Naive thymus-derived CD4-positive, alpha-beta T cell (primary cell): ENCODE results near the gene DACH1. TPM values are rescaled to one million over a fixed set of nuclear protein-coding genes. Genes with fewer than 3 reads are reported as not detected.

Source experiments
- ATAC-seq: fragments of 150-1000 bp; cut with Tn5 transposase; 2 replicates; pipeline ENCODE4 v1.10.0; 2021; ENCODE audit warnings: mild to moderate bottlenecking, moderate library complexity
- CTCF ChIA-PET: fragments of 350-600 bp; sonication (Branson Sonifier 250); formaldehyde crosslinking; loops from one replicate; lab custom pipeline; 2021; ENCODE audit warnings: antibody characterized with exemption; lab: Charles Lee
- POLR2A ChIA-PET: fragments of 350-600 bp; sonication (Branson Sonifier 250); formaldehyde crosslinking; loops from one replicate; lab custom pipeline; 2021; ENCODE audit warnings: antibody characterized with exemption, inconsistent platforms; lab: Charles Lee
- DNase-seq, 9 donors: peaks; one replicate each; pipeline versions ENCODE4 v3.0.0 to v3.0.0-alpha.2; 2020 to 2022; ENCODE audit warnings: mixed read lengths in 1 of 9
- H3K27ac ChIP-seq: one replicate; pipeline ENCODE4 v1.7.0; 2013; ENCODE audit warnings: mild to moderate bottlenecking, low read depth, low read length, moderate library complexity
- H3K27me3 ChIP-seq, 2 donors: one replicate each; pipeline ENCODE4 v1.7.0; 2013; ENCODE audit warnings: low read length in 2 of 2, mild to moderate bottlenecking in 2 of 2, moderate library complexity in 2 of 2; ENCODE audit not compliant: control insufficient read depth in 2 of 2, insufficient read depth in 2 of 2
- H3K36me3 ChIP-seq, 3 experiments: 1 replicate in 2 of 3; 2 replicates in 1 of 3; pipeline ENCODE4 v1.7.0; 2013; ENCODE audit warnings: low read length in 3 of 3, mild to moderate bottlenecking in 3 of 3, moderate library complexity in 1 of 3; ENCODE audit not compliant: insufficient read depth in 3 of 3, control insufficient read depth in 2 of 3
- H3K4me1 ChIP-seq, 2 donors: one replicate each; pipeline ENCODE4 v1.7.0; 2013; ENCODE audit warnings: low read length in 2 of 2, mild to moderate bottlenecking in 2 of 2, moderate library complexity in 1 of 2; ENCODE audit not compliant: control insufficient read depth in 2 of 2, insufficient read depth in 2 of 2
- H3K4me3 ChIP-seq: 2 replicates; pipeline ENCODE4 v1.7.0; 2013; ENCODE audit warnings: mild to moderate bottlenecking, low read length
- H3K9me3 ChIP-seq, 3 experiments: 1 replicate in 2 of 3; 2 replicates in 1 of 3; pipeline ENCODE4 v1.7.0; 2013; ENCODE audit warnings: low read length in 3 of 3; ENCODE audit not compliant: control insufficient read depth in 2 of 3
- H3K27ac Mint-ChIP-seq, 9 donors: one replicate each; pipeline ENCODE4 v1.8.0; 2020 to 2022; ENCODE audit warnings: mixed read lengths in 9 of 9, mild to moderate bottlenecking in 8 of 9, moderate library complexity in 5 of 9, inconsistent platforms in 2 of 9
- H3K27me3 Mint-ChIP-seq, 5 donors: one replicate each; pipeline ENCODE4 v1.8.0; 2021 to 2022; ENCODE audit warnings: mixed read lengths in 5 of 5, mild to moderate bottlenecking in 1 of 5
- H3K36me3 Mint-ChIP-seq, 5 donors: one replicate each; pipeline ENCODE4 v1.8.0; 2020 to 2022; ENCODE audit warnings: mixed read lengths in 5 of 5, mild to moderate bottlenecking in 3 of 5, inconsistent platforms in 1 of 5
- H3K4me1 Mint-ChIP-seq, 7 donors: one replicate each; pipeline ENCODE4 v1.8.0; 2020 to 2022; ENCODE audit warnings: mixed read lengths in 7 of 7, mild to moderate bottlenecking in 3 of 7, inconsistent platforms in 1 of 7
- H3K4me3 Mint-ChIP-seq, 10 donors: one replicate each; pipeline ENCODE4 v1.8.0; 2020 to 2022; ENCODE audit warnings: mild to moderate bottlenecking in 10 of 10, mixed read lengths in 10 of 10, moderate library complexity in 6 of 10, inconsistent platforms in 2 of 10
- H3K9me3 Mint-ChIP-seq, 11 donors: one replicate each; pipeline ENCODE4 v1.8.0; 2020 to 2022; ENCODE audit warnings: mixed read lengths in 11 of 11, mild to moderate bottlenecking in 4 of 11, inconsistent platforms in 1 of 11, moderate library complexity in 1 of 11
- intact Hi-C, 2 donors: fragments of 100-400 bp; cut with micrococcal nuclease; formaldehyde crosslinking; loops; one replicate each; pipeline ENCODE4 v1.15.1; 2023
- polyA plus RNA-seq, 2 donors: library from polyadenylated mRNA; unstranded; fragments of 300-500 nt; fragmentation: Illumina TruSeq; gene quantifications; one replicate each; pipeline ENCODE4 v1.2.3, GENCODE V29; 2021
- total RNA-seq, 6 experiments: library from RNA in 5 of 6; stranded (reverse) in 5 of 6; gene quantifications; 1 replicate in 5 of 6; 2 replicates in 1 of 6; pipeline ENCODE4 v1.2.3 and lab custom pipeline; 2021 to 2026

The DACH1 gene
- total and polyA plus RNA-seq, 7 experiments from 2014 or later = 0.20 to 1.7 (median 0.57) TPM; not detected in 1

GRCh38 chr13:71882120-71882519 is 15.1 kb upstream of the DACH1 start:
- DNase-seq = no peak
- H3K4me1 Mint-ChIP-seq = peaks cover 0 to 6% (median 2%) of the 10 kb centered on the region in 7 donors
- no peaks in the 10 kb centered on the region for H3K36me3 ChIP-seq
- no peaks in the 10 kb centered on the region for H3K27me3 ChIP-seq
- H3K27ac Mint-ChIP-seq = no peak overlapping the region
- no peaks in the 10 kb centered on the region for H3K9me3 ChIP-seq
- H3K27me3 Mint-ChIP-seq = peaks cover 0 to 2% (median 0%) of the 10 kb centered on the region in 5 donors
- H3K4me3 Mint-ChIP-seq = no peak overlapping the region
- H3K27ac ChIP-seq = no peak overlapping the region
- intact Hi-C loops = no loop called here
- H3K36me3 Mint-ChIP-seq = no peaks in the 10 kb centered on the region
- no peaks in the 10 kb centered on the region for H3K4me1 ChIP-seq
- H3K9me3 Mint-ChIP-seq = peaks cover 0 to 9% (median 0%) of the 10 kb centered on the region in 11 donors
- POLR2A ChIA-PET = no interaction called here
- no peak for ATAC-seq
- CTCF ChIA-PET = interaction anchor here (0.7 kb wide), 1 partner anchor 13 kb away, joined by 3 read pairs; no protein-coding TSS in a partner anchor
- H3K4me3 ChIP-seq = no peak overlapping the region

GRCh38 chr13:71880753-71881541 is 13.9 kb upstream of the DACH1 start:
- no peaks in the 10 kb centered on the region for H3K9me3 ChIP-seq
- Mint-ChIP-seq H3K27me3 (peaks cover 0 to 3% (median 0%) of the 10 kb centered on the region in 5 donors), H3K4me3 (no peak overlapping the region), H3K9me3 (peaks cover 0 to 9% (median 0%) of the 10 kb centered on the region in 11 donors), H3K27ac (no peak overlapping the region), H3K4me1 (peaks cover 0 to 12% (median 3%) of the 10 kb centered on the region in 7 donors), H3K36me3 (no peaks in the 10 kb centered on the region)
- H3K36me3 ChIP-seq = no peaks in the 10 kb centered on the region
- ATAC-seq (no peak), DNase-seq (no peak)
- intact Hi-C loops = loop anchor here in 1 of 2 donors (2.0 kb wide), 1 partner anchor 1258 kb away; no protein-coding TSS in a partner anchor
- no peaks in the 10 kb centered on the region for H3K4me1 ChIP-seq
- ChIA-PET POLR2A (no interaction called here), CTCF (no interaction called here)
- no peak overlapping the region for H3K27ac ChIP-seq
- H3K4me3 ChIP-seq = no peak overlapping the region
- H3K27me3 ChIP-seq = no peaks in the 10 kb centered on the region

- H3K27ac ChIP-seq = no peak overlapping the region
- DNase-seq = no peak
- intact Hi-C loops = loop anchor here (1.0 to 5.0 kb wide), 6 partner anchors 560 to 1257 kb away; no protein-coding TSS in a partner anchor
- no peak for ATAC-seq
- Mint-ChIP-seq H3K36me3 (no peaks in the 10 kb centered on the region), H3K27me3 (peaks cover 0 to 3% (median 0%) of the 10 kb centered on the region in 5 donors), H3K4me1 (peaks cover 0 to 12% (median 3%) of the 10 kb centered on the region in 7 donors), H3K4me3 (no peak overlapping the region), H3K27ac (no peak overlapping the region), H3K9me3 (peaks cover 0 to 9% (median 0%) of the 10 kb centered on the region in 11 donors)
- no peaks in the 10 kb centered on the region for H3K36me3 ChIP-seq
- ChIA-PET CTCF (no interaction called here), POLR2A (interaction anchor here (0.7 kb wide), 1 partner anchor 1607 kb away, joined by 3 read pairs; no protein-coding TSS in a partner anchor)
- no peak overlapping the region for H3K4me3 ChIP-seq
- H3K4me1 ChIP-seq = no peaks in the 10 kb centered on the region
- H3K27me3 ChIP-seq = no peaks in the 10 kb centered on the region
- no peaks in the 10 kb centered on the region for H3K9me3 ChIP-seq
These were observed 12.9 kb upstream of the DACH1 start for GRCh38 chr13:71879808-71880344.

- Histone ChIP-seq H3K4me1 (no peaks in the 10 kb centered on the region), H3K27ac (no peak overlapping the region), H3K4me3 (no peak overlapping the region), H3K36me3 (no peaks in the 10 kb centered on the region), H3K27me3 (no peaks in the 10 kb centered on the region), H3K9me3 (no peaks in the 10 kb centered on the region)
- Mint-ChIP-seq H3K27me3 (peaks cover 0 to 3% (median 0%) of the 10 kb centered on the region in 5 donors), H3K36me3 (no peaks in the 10 kb centered on the region), H3K4me3 (peak overlapping the region in 1 of 10 donors; percentile 36), H3K9me3 (peaks cover 0 to 4% (median 0%) of the 10 kb centered on the region in 11 donors), H3K27ac (no peak overlapping the region), H3K4me1 (peaks cover 0 to 12% (median 3%) of the 10 kb centered on the region in 7 donors)
- ATAC-seq (peak; percentile 75), DNase-seq (peak in 4 of 9 donors; percentile 18 to 49 (median 34))
- intact Hi-C loops = loop anchor here (1.0 to 5.0 kb wide), 5 partner anchors 559 to 918 kb away; no protein-coding TSS in a partner anchor
- POLR2A ChIA-PET = interaction anchor here (0.7 kb wide), 1 partner anchor 1606 kb away, joined by 3 read pairs; no protein-coding TSS in a partner anchor
- CTCF ChIA-PET = interaction anchor here (0.9 to 1.0 kb wide), 2 partner anchors 560 to 591 kb away, joined by 3 to 4 read pairs; no protein-coding TSS in a partner anchor
These were observed 12.1 kb upstream of the DACH1 start for GRCh38 chr13:71879129-71879535.

GRCh38 chr13:71877256-71877653 is 10.3 kb upstream of the DACH1 start:
- no peak overlapping the region for H3K4me3 Mint-ChIP-seq
- intact Hi-C loops = loop anchor here in 1 of 2 donors (5.0 kb wide), 1 partner anchor 635 kb away; no protein-coding TSS in a partner anchor

GRCh38 chr13:71876648-71877255 is 9.7 kb upstream of the DACH1 start:
- Mint-ChIP-seq H3K27ac (no peak overlapping the region), H3K9me3 (peaks cover 0 to 4% (median 0%) of the 10 kb centered on the region in 11 donors), H3K4me1 (peaks cover 0 to 12% (median 3%) of the 10 kb centered on the region in 7 donors), H3K36me3 (no peaks in the 10 kb centered on the region), H3K4me3 (no peak overlapping the region), H3K27me3 (peaks cover 0 to 10% (median 0%) of the 10 kb centered on the region in 5 donors)
- intact Hi-C loops = loop anchor here in 1 of 2 donors (5.0 kb wide), 1 partner anchor 634 kb away; no protein-coding TSS in a partner anchor
- Histone ChIP-seq H3K36me3 (no peaks in the 10 kb centered on the region), H3K27me3 (no peaks in the 10 kb centered on the region), H3K9me3 (no peaks in the 10 kb centered on the region), H3K4me3 (no peak overlapping the region), H3K27ac (no peak overlapping the region), H3K4me1 (no peaks in the 10 kb centered on the region)
- ChIA-PET CTCF (no interaction called here), POLR2A (no interaction called here)
- ATAC-seq (no peak), DNase-seq (no peak)

More at GRCh38 chr13:71877256-71877653, 10.3 kb upstream of the DACH1 start:
- no peaks in the 10 kb centered on the region for H3K4me1 ChIP-seq
- peaks cover 0 to 7% (median 0%) of the 10 kb centered on the region in 5 donors for H3K27me3 Mint-ChIP-seq
- no peak for ATAC-seq
- H3K4me1 Mint-ChIP-seq = peaks cover 0 to 12% (median 3%) of the 10 kb centered on the region in 7 donors
- ChIA-PET POLR2A (no interaction called here), CTCF (no interaction called here)
- H3K4me3 ChIP-seq = no peak overlapping the region
- no peaks in the 10 kb centered on the region for H3K36me3 Mint-ChIP-seq
- H3K9me3 Mint-ChIP-seq = peaks cover 0 to 4% (median 0%) of the 10 kb centered on the region in 11 donors
- H3K9me3 ChIP-seq = no peaks in the 10 kb centered on the region
- H3K27ac Mint-ChIP-seq = no peak overlapping the region
- H3K36me3 ChIP-seq = no peaks in the 10 kb centered on the region
- no peak for DNase-seq
- no peak overlapping the region for H3K27ac ChIP-seq
- H3K27me3 ChIP-seq = no peaks in the 10 kb centered on the region
